ENCODE measurements around the gene ACSL1.

- TF ChIP-seq CTCF (conservative IDR thresholded peaks at IDR 0.05 in 1 of 2, IDR thresholded peaks at IDR 0.05 in 1 of 2; ENCODE audit: low read depth in 1 of 2, low read length in 2 of 2) (no peak), EZH2 (IDR thresholded peaks at IDR 0.05; ENCODE audit: low read length, missing control alignments) (no peak)
These were observed 19.1 kb downstream of the ACSL1 start for GRCh38 chr4:184806711-184807110.
